ENCODE results near the gene CACNG8. TPM values are rescaled to one million over a fixed set of nuclear protein-coding genes. Genes with fewer than 3 reads are reported as not detected.

The CACNG8 gene
- total RNA-seq, 1 donor from 2014 or later: 2.6 TPM

GRCh38 chr19:53958168-53958571 is 4.6 kb upstream of the CACNG8 start:
- DNase-seq (ENCODE audit: low spot score in 2 of 2, unreplicated experiment in 2 of 2): no peak
- Mint-ChIP-seq H3K27me3 (ENCODE audit: low read depth) (peaks cover 77% of the 10 kb centered on the region), H3K27ac (no peak overlapping the region), H3K4me3 (no peak overlapping the region), H3K9me3 (peaks cover 8% of the 10 kb centered on the region), H3K4me1 (peaks cover 2% of the 10 kb centered on the region), H3K36me3 (no peaks in the 10 kb centered on the region)
- TF ChIP-seq, protein P1, sequence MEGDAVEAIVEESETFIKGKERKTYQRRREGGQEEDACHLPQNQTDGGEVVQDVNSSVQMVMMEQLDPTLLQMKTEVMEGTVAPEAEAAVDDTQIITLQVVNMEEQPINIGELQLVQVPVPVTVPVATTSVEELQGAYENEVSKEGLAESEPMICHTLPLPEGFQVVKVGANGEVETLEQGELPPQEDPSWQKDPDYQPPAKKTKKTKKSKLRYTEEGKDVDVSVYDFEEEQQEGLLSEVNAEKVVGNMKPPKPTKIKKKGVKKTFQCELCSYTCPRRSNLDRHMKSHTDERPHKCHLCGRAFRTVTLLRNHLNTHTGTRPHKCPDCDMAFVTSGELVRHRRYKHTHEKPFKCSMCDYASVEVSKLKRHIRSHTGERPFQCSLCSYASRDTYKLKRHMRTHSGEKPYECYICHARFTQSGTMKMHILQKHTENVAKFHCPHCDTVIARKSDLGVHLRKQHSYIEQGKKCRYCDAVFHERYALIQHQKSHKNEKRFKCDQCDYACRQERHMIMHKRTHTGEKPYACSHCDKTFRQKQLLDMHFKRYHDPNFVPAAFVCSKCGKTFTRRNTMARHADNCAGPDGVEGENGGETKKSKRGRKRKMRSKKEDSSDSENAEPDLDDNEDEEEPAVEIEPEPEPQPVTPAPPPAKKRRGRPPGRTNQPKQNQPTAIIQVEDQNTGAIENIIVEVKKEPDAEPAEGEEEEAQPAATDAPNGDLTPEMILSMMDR (IDR thresholded peaks at IDR 0.05; ENCODE audit: unreplicated experiment): no peak

- Mint-ChIP-seq H3K4me3 (no peak overlapping the region), H3K36me3 (no peaks in the 10 kb centered on the region), H3K4me1 (peaks cover 5% of the 10 kb centered on the region), H3K9me3 (peaks cover 8% of the 10 kb centered on the region), H3K27me3 (ENCODE audit: low read depth) (peaks cover 86% of the 10 kb centered on the region), H3K27ac (no peak overlapping the region)
- no peak for DNase-seq (ENCODE audit: low spot score in 2 of 2, unreplicated experiment in 2 of 2)
- TF ChIP-seq, protein P1 (IDR thresholded peaks at IDR 0.05; ENCODE audit: unreplicated experiment): no peak
Measured at GRCh38 chr19:53958823-53959757, 3.6 kb upstream of the CACNG8 start.

- peaks cover 4% of the 10 kb centered on the region for H3K9me3 Mint-ChIP-seq
- no peak overlapping the region for H3K27ac Mint-ChIP-seq
- peaks cover 5% of the 10 kb centered on the region for H3K4me1 Mint-ChIP-seq
- DNase-seq (ENCODE audit: low spot score in 2 of 2, unreplicated experiment in 2 of 2): no peak
- peaks cover 92% of the 10 kb centered on the region for H3K27me3 Mint-ChIP-seq (ENCODE audit: low read depth)
- TF ChIP-seq, protein P1 (IDR thresholded peaks at IDR 0.05; ENCODE audit: unreplicated experiment): no peak
- no peaks in the 10 kb centered on the region for H3K36me3 Mint-ChIP-seq
- no peak overlapping the region for H3K4me3 Mint-ChIP-seq
Measured at GRCh38 chr19:53960187-53960586, 2.5 kb upstream of the CACNG8 start.

DNA sequence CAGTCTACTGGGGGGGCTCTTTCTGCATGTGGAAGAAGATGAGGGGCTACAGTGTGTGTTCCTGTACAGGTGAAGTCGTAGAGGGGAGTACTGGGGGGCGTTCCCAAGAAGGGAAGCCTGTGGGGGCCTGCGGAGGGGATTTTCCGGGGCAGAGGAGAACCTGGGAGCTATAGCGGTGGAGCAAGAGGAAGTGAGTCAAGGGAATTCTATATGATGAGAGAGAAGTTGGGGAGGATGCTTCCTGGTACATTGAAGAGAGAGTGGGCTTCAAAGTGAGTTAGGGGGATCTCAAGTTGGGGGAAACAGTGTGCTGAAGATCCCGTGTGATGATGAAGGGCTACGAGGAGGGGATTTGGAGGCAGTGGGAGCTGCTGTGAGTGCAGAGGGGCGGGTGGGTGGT is 1.9 kb upstream of the CACNG8 start:
- Mint-ChIP-seq H3K36me3 (no peaks in the 10 kb centered on the region), H3K4me3 (no peak overlapping the region), H3K4me1 (peaks cover 5% of the 10 kb centered on the region), H3K27ac (no peak overlapping the region), H3K9me3 (no peaks in the 10 kb centered on the region), H3K27me3 (ENCODE audit: low read depth) (peaks cover 91% of the 10 kb centered on the region)
- DNase-seq (ENCODE audit: low spot score in 2 of 2, unreplicated experiment in 2 of 2): no peak
- TF ChIP-seq, protein P1 (IDR thresholded peaks at IDR 0.05; ENCODE audit: unreplicated experiment): no peak

DNA sequence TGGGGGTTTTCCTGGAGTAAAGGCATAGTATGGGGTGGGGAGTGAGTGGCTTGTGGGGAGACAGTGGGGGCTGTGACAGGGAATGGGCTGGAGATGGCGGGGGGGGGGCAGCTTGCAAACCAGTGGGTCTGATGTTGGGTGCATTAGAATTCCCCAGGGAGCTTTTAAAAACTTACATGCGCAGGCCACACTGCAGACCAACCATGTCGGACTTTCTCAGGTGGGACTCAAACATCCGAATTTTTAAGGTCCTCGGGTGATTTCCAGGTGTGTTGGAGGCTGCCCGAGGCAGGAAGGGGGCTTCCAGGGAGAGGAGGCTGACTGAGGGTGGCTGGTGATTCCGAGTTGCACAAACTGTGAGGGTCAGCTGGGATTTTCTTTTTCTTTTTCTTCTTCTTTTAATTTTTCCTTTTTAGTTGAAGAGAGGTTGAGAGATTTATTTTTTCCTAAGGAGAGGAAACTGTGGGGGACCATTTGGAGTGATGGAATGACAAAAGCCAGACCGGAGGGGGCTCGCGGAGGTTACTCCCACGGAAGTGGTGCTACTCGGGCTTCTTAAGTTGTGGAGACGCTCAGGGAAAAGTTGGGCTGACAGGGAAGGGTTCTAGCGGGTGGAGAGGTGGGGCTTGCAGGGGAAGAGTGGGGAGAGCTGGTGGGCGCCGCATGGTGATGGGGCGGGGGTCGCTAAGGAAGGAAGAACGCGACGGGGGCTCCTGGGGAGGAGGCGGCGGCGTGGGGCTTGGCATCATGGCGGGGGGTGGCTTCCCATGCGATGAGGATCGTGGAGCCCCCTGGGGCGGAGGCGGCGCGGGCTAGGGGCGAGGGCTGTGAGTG is 997 bp upstream of the CACNG8 start:
- Mint-ChIP-seq H3K9me3 (no peaks in the 10 kb centered on the region), H3K4me3 (no peak overlapping the region), H3K27ac (no peak overlapping the region), H3K4me1 (peaks cover 5% of the 10 kb centered on the region), H3K36me3 (no peaks in the 10 kb centered on the region), H3K27me3 (ENCODE audit: low read depth) (peaks cover 91% of the 10 kb centered on the region)
- TF ChIP-seq, protein P1 (IDR thresholded peaks at IDR 0.05; ENCODE audit: unreplicated experiment): no peak
- DNase-seq (ENCODE audit: low spot score in 2 of 2, unreplicated experiment in 2 of 2): no peak
